HPDE6-E6E7 (cell line): Measurements from ENCODE around the gene RIC3.
A peak's percentile ranks its signal among the peaks of the same experiment; 100 is the strongest.
"Not testable (repeated sequence)": the region's sequence is repeated elsewhere in the genome, so short reads cannot be mapped to it uniquely, and the experiment has no call there.

ENCODE experiments used
- DNase-seq: peaks from one replicate; pipeline ENCODE4 v3.0.0; 2011; ENCODE audit warnings: missing footprints; ENCODE audit errors: extremely low spot score

The RIC3 gene

DNA sequence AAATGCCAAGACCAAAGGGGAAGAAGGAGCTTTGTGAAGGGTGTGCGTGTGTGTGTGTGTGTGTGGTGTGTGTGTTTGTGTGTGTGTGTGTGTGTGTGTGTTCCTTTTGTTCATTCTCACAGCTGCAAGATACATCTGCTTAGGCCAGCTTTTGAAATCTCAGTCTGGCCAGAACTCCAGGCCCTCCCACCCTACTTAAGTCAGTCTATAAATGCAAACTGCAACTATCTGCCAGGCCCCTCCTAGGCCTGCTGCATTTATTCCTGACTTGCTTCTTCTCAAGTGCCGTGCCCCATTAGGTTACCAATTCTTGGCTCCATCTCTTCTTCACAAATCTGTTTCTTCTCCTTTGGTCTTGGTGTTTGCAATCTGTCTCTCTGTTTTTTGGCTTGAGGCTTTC, 21.6 kb upstream of the RIC3 start:
- DNase-seq: no peak

DNA sequence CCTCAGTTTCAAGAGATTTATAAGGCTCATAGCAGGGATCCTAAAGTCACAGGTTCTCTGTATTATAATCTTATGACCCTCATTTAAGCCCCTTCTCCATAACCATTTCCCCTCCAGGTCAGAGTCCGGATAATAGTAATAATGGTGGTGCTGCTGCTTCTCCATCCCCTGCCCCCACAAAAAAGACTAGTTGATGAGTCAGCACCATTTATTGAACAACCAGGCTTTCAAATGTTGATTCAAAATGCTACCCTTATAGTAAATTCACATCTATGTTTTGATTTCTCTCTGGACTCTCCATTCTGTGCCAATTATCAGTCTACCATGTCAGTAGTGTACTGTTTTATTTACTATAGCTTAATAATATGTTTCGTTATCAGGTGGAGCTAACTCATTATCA, 17.6 kb upstream of the RIC3 start:
- DNase-seq: no peak

DNA sequence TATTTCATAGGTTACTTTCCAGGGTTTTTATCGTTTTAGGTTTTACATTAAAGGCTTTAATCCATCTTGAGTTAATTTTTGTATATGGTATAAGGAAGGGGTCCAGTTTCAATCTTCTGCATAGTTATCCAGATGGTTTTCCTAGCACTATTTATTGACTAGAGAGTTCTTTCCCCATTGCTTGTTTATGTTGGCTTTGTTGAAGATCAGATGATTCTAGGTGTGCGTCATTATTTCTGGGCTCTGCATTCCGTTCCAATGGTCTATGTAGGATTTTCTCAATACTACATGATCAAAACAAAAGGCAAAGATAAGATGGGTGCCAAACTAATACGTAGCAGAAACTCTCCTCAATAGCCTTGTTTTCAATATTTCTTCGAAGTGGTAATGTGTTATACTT, 14.3 kb upstream of the RIC3 start:
- no peak for DNase-seq

DNA sequence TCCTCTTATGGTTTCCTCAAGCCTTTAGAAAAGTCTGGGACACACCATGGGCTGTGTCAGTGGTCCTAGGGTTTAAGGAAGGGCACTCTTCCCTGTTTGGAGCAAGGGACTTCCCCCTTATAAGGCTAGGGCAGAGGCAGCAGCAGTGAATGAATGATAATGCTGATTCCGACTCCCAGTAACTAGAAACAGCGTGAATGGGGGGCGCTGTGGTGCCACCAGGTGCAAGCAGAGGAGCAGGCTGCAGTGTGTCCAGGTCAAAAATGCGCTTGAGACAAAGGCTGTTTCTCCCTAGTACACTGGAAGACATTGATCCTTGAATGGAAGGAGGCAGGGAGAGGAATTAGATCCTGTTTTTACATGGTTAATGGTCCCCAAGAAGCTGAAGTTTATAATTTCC, 11.6 kb upstream of the RIC3 start:
- DNase-seq: no peak

DNA sequence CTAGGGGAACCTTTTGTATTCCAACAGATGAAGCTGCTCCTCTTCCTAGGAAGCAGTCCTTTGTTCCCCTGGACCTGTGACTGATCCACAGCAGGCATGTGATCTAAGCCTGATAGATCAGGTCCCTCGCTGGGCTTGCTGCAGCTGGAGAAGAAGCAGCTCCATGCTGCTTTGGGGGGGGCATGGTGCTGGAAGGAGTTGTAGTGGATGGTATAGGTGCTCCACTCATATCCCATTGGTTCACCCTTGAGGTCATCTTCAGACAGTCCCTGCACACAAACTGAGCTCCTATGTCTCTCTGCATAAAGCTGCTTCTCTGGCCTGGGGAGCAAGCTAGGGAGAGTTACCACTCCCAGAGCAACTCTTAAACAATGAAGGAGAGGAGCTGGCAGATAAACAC, 9.5 kb upstream of the RIC3 start:
- DNase-seq: no peak

DNA sequence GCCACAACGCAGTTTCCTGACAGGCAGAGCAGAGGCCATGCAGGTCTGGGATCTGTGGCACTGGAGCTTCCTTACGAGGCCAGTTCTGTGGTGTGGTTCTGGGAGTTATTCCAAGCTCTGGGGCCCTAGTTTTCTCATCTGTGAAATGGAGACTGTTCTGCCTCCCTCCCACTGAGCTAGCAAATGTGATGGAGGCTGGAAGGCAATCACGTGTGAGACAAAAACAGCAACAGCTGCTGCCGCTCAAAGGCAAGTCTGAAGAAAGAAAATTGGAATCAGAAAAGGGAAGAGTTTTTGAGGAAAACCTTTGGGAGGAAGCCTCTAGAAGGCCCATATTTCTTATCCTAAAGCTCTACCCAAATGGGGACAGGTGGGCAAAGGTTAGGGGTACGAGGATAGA, 8.3 kb upstream of the RIC3 start:
- DNase-seq: no peak

DNA sequence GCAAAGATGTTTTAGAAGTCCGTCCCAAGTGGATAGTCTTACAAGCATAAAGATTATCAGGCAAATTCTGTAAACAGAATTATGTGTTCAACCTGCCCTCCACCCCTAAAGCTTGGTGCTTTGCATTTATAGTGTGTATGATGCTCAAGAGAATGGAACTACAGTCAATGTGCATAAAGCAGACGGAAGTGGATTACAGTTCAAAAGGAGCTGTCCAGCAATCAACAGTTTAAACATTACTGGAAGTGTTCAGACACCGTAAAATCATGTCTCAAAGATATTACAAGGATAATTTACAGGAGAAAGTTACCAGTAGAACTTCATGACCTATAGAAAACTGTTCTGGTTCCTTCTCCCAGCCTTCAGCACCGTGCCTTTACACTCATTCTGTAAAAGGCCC, 1.0 kb downstream of the RIC3 start:
- DNase-seq: no peak

DNA sequence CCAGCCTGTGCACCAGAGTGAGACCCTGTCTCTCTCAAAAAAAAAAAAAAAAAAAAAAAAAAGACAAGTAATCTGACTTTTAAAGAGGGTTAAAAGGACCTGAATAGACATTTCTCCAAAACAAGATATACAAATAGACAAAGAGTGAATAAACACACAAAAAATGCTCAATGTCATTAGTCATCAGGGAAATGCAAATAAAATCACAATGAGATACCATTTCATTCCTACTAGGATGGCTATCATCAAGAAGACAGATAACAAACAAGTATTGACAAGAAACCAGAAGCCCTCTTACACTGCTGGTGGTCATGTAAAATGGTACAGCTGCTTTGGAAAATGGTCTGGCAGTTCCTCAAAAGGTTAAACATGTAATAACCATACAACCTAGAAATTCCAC, 4.1 kb downstream of the RIC3 start:
- no peak for DNase-seq

DNA sequence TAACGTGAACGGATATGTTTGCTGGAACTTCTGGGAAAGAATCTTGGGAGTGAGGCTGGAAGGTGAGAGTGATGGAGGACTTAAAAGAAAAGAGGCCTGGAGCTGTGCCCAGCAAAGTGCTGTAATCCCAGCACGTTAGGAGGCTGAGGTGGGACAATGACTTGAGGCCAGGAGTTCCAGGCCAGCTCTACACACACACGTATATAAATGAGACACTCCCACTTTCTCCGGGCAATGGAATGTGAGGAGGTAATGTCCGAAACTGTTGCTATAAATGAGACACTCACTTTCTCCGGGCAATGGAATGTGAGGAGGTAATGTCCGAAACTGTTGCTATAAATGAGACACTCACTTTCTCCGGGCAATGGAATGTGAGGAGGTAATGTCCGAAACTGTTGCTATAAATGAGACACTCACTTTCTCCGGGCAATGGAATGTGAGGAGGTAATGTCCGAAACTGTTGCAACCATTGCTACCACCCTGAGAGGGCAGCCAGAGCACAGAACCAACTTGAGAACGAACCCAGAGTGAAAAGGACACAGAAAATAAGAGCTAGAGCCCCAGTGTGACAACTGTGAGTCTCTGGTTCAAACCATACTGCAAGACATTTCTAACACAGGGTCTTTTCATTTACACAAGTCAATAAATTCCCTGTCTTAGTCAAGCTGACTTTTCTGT, 7.1 kb downstream of the RIC3 start:
- not testable (repeated sequence) for DNase-seq

DNA sequence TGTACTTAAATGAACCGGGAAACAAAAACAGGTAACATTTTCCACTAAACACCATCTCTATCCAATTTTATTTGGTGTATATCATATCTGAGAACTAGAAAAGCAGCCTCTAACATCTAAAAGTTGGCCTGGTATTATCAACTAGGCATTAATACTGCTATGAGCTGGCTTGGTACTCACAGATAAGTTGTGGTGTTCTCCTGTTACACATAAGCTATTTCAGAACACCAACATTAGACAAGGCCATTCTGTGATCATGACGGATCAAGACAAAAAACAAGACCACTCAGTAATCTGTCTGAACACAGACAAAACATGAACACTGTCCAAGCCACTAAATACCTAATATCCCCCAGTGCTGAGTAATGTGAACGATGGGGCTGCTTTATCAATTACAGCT, 11.9 kb downstream of the RIC3 start:
- no peak for DNase-seq

DNA sequence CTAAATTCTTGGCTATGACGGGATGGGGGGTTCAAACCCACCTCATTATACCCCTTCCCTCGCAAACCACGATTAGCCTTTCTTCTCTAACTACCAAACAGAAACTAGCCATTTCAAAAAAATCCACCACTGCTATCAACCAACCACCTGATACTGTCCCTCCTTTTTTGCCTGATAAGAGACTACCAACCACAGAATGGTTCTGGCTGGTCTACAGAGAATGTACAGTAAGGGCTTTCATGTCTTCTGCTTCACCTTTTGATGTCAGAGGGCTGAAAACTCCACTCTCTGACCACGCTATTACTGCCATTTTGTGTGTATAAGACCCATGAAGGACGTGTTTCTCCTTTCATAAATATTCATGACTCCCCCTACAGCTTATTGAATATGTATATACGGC, 19.1 kb downstream of the RIC3 start:
- no peak for DNase-seq

DNA sequence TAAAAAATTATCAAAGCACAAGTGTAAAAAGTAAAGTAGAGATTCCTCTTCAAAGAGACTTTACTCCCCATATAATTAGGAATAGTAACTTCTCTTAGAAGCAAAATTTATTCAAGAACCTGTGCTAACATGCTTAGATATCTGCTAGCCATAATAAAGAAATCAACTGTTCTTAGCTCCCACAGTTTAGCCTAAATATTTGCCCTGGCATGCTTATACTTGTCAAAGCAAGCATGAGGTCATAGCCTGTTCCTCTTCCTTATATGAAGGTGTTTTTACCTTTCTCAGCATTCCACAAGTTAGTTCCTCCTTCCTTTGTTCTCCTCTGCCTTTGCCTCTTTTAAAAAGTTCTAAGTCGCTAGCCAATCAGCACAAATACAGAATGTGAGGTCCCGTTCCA, 30.3 kb downstream of the RIC3 start:
- DNase-seq: peak; percentile 20

DNA sequence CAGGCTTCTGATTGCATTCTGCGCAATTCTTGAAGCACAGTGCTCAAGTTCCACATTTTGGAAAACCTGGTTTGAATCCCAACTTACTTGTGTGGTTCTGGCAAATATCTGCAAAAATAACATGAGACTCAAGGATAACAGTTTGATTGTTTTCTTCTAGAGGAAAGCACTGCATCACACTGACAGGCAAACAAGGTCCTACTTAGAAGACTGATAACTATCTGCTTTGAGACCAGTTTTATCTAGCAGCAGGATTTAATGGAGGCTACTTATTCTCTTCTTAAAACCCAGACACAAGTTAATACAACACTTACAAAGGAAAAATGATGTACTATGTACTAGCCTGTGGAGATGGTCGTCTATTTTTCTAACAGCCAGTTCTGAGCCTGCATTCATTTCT, 41.4 kb downstream of the RIC3 start:
- no peak for DNase-seq

DNA sequence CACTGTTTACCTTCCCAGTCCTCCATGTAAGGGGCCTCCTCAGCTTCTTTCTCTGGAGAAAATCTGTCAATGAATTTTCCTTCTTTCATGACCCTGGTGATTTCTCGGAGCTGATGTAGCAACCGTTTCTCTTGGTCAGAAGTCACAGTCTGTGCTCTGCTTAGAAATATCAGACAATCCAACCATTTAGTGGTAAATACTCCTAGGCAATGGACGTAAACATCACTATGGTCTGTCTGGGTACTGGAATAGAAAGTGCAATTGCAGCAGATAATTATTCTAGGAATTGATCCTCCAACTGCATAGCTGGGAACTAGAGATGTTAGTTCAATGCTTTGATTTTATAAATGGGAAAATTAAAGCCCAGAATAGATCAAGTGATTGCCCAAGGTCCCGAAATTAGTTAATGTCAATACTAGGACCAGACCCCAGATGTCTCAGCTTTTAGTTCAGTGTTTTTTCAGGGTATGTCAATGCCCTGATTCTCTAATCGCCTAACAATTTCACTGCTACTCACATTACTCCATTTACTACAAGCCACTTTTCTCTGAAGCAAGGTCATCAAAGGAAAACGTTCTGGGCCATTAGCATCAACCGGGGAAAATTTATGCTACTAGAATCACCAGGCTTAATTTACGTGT, 42.1 kb downstream of the RIC3 start:
- DNase-seq: no peak

DNA sequence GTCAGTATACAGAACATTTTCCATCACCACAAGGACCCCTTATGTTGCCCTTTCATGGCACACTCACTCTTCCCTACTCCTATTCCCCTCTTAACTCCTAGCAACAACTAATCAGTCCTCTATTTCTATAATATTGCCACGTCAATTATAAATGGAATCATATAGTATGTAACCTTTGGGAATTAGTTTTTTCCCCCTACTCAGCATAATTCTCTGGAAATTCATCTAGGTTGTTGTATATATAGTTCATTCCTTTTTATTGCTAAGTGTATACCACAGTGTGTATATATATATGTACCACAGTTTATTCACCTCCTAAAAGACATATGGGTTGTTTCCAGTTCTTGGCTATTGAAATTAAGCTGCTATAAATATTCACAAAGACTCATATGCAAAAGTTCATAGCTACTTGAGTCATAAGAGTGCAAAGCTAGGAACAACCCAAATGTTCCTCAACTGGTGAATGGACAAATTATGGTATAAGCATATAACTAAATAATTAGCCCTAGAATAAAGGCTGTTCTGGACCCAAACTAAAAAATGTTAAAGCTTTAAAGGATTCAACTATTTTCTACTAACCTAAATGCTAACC, 46.6 kb downstream of the RIC3 start:
- no peak for DNase-seq

DNA sequence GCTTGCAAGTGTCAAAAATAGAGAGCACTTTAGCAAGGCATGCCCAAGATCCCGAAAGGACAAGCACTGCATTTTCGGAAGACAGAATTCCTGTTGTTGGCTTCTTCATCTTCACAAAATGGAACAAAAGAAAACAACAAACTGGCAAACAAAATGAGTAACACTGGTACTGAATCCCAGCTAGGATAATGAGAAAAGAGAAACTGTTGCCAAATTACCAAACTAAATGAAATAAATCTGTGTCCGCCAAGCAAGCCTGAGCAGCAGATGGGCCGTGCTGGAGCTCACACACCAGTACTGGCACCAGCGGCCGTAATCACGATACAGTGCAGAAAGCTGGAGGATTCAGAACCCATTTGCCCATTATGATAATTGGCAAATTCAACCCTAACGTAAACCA, 57.2 kb downstream of the RIC3 start:
- no peak for DNase-seq

DNA sequence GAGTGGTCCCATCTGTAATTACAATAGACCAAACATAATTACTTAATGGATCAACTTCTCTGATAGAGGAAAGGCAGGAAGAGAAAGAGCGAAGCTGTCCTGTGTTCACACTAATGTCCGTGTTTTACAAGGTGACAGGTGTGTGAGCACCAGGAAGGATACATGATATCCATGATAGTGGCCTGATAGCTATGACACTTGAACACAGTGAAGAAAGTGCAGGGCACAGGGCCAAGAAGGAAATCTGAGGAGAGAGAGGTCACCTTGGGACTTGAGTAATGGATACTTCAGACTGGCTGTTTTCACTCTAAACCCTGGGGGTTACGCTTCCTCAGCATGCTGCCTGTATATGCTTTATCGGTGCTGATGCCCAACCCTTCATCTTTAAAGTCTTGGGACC, 58.4 kb downstream of the RIC3 start:
- DNase-seq: no peak

DNA sequence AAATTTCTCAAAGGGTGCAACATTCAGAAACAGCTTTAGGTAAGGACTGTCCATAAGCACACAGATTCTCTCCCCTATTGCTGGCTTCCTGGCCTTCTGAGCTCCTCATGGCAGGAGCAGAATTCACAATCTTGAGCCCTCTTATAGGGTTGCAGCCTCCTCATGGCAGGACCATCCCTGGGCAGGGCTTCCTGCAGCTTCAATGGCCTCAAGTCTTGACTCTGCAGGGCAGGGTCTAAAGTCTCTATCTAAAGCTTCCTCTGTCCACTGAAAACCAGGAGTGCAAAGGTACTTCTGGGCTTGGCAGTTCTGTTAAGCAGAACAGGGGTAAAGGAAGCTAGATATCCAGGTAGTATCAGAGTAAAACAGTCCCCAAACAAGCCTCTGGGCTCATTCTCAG, 59.1 kb downstream of the RIC3 start:
- no peak for DNase-seq

DNA sequence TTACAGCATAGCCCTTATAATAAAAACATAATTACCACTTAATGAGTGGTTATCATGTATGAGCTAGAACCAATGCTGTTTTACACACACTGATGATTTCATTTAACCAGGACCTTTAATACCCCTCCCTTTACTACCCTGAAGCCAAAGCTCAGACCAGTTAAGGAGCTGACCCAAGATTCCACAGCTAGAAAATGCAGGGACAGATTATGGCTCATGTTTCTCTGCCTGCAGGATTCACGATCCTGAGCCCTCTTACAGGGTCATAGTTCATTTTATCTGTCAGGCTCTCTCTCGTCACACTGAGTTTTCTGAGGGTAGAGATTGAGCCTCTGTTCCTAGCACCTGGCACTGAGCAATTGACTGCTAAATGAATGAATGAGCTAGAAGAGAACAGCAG, 60.4 kb downstream of the RIC3 start:
- no peak for DNase-seq

DNA sequence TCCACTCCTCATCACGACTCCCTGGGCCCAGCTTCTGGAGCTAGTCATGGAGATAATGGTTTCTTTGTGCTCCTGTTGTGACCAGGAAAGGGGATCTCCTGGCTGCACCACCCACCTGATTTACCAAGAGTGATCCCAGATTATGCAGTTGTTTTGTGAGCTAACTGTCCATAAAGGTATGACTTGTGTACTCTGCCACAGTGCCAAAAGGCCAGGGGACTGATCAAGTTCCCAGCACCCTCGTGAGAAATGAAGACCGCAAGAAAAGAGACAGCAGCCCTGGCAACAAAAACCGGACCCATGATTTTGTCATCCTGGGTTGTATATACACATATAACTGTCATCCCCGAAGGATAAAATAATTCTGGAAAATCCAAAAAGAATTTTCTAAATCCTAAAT, 61.2 kb downstream of the RIC3 start:
- no peak for DNase-seq

DNA sequence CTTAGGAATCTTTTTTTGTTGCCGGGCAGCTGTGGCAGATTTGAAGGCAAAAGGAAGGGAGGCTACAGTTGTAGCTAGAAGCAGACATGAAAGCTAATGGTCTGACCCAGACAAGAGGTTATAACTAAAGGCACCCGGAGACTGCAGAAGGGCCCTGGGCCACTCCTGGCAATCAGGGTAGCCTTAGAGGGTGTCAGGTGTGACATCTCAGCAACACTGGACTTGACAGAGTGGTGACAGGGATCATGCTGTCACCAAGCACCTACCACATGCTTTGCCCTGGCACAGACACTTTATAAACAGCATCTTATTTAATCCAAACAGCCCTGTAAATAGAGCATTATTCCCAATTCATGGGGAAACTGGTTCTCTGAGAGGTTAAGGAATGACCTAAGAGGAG, 62.1 kb downstream of the RIC3 start:
- no peak for DNase-seq

DNA sequence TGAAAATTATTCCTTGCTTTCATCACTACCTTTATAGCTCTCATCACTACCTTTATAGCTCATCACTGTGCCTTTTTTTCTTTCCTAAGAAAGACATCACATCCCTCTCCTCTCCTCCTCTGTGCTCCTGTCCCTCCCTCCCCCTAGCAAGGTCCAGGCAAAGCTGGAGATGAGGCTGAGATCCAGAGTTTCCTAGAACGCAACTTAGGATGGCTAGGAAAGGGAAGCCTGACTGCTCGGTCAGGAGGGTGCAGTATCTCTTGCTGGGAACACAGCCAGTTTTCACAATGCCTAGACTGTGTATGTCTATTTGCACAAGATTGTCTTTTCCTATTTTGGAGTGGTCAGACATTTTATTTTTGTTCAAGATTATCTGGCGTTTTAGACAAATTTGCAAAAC, 63.2 kb downstream of the RIC3 start:
- DNase-seq: no peak

DNA sequence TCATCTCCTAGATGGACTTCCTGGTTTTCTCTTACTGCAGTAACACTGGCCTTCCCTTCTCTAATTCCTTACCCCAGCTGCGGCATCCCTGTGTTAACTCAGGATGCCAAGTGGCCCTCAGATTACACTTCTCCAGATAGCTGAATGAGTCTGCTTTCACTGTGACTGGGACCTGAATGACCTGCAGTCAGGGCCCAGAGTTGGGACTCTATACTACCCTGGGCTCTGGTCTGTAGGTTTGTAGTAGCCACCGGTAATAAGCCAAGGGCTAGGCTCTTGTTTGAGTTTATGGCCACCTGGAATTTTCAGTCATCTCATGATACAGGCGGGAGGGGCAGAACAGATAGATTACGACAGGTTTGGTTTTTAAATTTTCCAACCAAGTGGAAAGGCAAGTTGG, 63.7 kb downstream of the RIC3 start:
- DNase-seq: no peak

DNA sequence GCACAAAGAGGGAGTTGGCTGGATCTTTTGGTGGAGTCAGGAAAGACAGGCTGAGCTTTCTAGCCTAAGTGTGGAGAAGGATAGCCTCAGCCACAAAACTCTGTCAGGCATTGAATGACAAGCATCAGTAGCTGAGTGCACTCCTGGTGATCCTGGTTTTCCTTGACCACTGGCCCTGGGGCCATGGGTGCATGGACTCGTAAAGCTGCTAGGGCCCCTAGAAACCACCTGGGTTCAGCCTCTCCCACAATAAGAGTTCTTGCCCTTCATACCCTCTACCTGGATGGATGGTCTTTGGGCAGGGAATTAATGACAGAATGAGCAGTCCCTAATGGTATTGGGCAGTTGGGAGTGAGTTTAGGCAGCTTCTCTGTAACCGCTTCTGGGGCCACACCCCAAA, 64.9 kb downstream of the RIC3 start:
- no peak for DNase-seq
